Stimulated activated CD8-positive, alpha-beta memory T cell treated with anti-CD3 and anti-CD28 coated beads, Interleukin-4, amount 100 ng/mL, for 1 hour (primary cell): Measurements from ENCODE around the gene SYT11.
"Not testable (repeated sequence)": the region's sequence is repeated elsewhere in the genome, so short reads cannot be mapped to it uniquely, and the experiment has no call there.

Experiments
- DNase-seq, 2 donors: peaks; one replicate each; pipeline ENCODE4 v3.0.0-alpha.2; 2020; ENCODE audit warnings: low read depth in 2 of 2, low spot score in 1 of 2

SYT11 gene

DNA sequence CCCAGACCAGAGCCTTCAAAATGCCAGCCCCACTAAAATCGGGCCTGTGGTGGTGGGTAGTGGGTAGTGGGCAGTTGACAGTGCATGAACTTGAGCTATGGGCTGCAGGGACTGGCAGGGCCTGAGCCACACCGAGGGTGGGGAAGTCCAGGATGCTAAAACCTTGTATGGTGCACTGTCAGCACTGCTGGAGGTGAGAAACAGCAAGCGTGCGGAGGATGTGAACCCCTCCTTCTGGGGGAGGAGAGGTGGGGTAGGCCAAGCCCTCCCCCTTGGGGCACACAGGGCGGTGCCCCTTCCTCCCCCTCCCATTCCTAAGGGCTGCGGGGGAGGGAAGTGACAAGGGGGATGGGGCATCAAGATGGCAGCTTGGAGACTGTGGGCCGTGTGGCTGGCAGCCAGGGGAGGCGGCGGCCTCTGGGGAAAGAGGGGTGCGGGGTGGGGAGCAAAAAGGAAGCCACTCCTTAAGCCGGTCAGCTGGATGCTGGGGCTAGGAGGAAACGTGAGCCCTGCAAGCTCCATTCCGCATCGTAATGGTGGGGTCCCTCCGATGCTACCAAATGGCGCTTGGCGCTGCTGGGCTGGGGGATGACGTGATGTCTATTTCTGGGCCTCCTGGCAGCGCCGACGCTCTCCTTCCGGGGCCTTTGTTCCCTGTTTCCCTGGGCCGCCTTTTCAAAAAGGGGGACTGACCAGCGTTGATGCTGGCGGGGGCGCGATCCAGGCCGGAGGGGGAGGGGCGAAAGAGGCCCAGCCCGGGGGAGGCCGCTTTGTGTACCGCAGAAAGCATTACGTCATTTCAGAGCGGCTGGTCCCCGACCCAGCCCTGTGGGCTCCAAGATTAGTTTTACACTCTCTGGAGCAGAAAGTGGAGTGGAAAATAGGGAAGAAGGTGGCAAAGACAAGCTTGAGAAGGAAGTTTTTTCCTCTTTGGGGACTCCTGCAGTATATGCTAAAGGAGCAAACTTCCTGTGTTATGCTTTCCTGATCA, 809 bp downstream of the SYT11 start:
- peak; percentile 6 to 21 for DNase-seq

DNA sequence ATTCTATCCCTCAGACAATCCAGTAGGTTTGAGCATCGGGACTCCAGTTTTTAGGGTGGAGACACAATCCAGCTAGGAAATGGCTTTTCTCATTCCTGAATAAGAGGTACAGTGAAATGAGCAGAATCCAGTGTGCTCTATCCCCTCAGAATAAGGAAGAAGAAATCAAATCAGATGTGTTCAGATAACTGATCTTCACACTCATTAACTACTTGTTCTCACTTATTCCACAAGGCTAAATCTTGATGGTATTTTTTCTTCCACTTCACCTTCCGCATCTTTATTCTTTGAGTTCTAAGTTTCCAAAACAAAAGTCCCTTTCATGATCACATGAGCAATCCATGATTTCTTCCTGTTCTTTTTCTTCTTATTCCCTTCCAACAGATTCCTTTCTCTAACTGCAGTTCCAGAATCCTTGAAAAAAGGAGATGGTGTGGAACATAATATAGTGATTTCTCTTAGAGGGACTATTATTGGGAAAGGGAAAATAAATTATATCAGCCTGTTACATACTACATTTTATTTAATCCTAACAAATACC, 1.7 kb downstream of the SYT11 start:
- no peak for DNase-seq

DNA sequence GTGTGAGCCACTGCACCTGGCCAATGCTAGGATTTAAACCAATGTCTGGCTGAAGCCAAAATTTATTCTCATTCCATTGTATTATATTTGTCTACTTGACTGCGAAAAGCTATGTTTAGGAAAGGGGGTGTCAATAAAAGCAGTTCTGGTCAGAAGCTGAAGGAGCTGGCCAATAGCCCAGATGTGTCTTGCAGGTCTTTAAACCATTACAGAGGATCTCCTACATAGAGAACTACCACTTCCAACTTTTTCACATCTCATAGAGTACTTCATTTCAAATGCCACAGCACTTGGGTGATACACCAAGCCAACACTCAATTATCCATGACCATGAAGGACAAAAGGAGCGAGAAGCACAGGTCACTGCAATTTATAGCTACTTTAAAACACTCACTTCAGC, 2.5 kb downstream of the SYT11 start:
- no peak for DNase-seq

DNA sequence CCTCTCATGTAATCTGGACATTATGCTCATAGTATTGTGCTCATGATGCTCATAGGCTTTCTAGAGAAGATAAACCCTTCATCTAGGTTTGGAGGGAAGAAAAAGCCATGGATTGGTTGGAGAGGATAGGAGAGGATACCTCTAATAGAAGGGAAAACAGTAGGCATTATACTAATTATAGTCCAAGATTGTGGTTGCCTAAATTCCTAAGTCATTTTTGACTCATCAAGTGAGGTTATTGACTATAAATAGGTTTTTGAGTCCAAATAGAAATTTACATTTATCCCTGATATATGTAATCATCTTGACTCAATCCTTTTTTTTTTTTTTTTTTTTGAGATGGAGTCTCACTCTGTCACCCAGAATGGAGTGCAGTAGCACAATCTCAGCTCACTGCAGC, 5.0 kb downstream of the SYT11 start:
- DNase-seq: no peak

DNA sequence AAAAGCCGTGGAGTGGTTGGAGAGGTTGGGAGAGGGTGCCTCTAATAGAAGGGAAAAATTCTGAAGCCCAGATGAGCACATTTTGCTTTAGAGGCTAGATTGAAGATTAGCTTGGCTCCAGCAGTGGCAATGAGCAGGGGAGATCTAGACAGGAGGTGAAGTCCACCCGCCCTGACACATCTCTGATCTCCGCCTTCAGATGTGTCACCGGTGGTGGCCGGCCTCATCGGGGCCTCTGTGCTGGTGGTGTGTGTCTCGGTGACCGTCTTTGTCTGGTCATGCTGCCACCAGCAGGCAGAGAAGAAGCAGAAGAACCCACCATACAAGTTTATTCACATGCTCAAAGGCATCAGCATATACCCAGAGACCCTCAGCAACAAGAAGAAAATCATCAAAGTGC, 8.4 kb downstream of the SYT11 start:
- no peak for DNase-seq

DNA sequence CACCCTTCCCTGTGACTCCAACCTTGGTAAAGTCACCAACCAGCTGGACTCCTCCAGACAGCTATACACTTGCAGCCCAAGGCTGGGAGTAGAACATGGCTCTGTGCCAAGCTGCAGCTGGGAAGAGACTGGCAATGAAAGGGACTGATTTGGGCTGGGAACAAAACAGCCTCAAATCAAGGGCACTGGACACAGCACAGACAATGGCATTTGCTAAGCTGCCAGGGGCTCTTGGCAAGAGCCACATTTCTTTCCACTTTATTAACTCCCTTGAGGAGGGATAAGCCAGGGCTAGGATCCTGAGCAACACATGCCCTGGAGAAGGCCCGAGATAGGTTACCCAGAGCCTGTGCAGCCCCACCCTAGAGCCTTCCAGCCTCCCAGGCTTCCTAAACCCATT, 12.0 kb downstream of the SYT11 start:
- DNase-seq: no peak

DNA sequence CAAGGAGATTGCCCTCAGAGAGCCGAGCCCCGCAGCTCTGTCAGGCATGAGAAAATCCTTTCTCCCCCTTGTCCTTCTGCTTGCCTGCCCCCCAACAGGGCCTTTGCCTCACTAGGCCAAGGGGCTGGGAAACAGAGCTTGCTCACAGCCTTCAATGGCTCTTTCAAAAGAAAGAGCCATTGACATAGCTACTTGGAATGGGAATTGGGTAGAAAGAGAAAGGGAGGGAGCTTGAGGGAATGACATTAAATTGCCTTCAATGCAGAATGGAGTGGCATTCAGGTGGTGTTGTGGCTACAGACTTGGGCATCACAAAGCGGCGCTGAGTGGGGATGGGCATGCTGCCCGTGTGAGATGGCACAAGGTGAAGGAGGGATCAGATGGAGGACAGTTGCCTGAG, 13.2 kb downstream of the SYT11 start:
- DNase-seq: no peak

DNA sequence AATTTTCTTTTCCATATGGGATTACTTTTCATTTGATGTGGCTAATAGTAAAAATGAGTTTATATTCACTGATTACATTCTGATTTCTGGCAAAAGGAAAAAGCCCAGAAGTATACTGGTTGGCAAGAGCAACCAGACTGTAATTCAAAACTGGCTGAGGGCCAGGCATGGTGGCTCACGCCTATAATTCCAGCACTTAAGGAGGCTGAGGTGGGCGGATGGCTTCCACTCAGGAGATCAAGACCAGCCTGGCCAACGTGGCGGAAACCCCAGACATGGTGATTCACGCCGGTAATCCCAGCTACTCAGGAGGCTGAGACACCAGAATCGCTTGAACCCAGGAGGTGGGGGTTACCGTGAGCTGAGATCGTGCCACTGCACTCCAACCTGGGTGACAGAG, 14.5 kb downstream of the SYT11 start:
- DNase-seq: no peak

DNA sequence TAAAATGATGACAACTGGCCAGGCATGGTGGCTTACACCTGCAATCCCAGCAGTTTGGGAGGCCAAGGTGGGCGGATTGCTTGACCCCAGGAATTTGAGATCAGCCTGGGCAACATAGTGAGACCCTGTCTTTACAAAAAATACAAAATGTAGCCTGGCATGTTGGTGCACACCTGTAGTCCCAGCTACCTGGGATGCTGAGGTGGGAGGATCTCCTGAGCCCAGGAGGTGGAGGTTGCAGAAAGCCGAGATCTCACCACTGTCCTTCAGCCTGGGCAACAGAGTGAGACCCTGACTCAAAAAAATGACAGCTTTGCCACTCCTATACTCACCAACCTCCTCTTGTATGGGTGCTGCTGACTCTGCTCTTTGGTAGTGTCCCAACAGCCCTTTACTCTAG, 18.6 kb downstream of the SYT11 start:
- DNase-seq: no peak

DNA sequence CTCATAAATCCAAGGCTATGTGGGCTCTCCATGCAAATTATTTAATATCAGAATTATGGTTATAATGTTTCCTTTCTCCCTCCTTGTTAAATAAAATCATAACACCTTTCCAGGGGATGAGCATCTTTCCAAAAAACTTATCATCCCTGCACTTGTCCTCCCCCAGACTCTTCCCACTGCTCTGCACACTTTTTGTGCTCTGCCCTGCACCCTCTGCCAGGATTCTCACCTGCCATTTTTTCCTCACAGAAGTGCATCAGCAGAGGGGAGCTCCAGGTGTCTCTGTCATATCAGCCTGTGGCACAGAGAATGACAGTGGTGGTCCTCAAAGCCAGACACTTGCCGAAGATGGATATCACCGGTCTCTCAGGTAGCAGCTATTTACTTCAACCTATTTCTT, 20.9 kb downstream of the SYT11 start:
- DNase-seq: no peak

DNA sequence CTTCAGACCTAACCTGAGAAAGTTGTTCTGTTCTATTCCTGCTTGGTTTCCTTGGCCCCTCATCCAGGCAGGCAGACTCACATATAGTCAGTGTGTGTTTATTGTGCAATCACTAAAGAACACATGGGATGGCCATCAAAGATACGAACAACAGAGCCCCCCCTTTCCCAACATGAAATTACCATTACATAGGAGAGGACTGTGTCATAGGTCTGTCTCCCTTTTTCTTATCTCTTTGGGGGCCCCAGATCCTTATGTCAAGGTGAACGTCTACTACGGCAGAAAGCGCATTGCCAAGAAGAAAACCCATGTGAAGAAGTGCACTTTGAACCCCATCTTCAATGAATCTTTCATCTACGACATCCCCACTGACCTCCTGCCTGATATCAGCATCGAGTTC, 21.6 kb downstream of the SYT11 start:
- DNase-seq: no peak

DNA sequence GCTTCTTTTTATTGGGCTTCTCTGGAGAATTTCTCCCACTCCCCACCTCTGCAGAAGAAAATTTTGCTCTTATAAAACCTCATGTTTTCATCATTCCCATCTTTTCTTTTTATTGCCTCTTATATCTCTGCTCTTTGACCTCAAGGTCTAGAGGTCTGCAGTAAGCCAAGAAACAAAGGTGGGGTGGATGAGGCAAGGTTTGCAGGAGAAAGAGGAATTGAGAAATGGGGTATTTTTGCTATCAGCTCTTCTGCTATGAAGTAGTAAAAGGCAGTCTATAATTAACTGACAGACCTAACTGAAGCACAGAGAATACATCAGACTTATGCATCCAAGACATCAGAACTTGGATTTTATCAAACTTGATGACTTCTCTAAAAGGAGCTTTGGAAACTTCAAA, 22.9 kb downstream of the SYT11 start:
- no peak for DNase-seq

DNA sequence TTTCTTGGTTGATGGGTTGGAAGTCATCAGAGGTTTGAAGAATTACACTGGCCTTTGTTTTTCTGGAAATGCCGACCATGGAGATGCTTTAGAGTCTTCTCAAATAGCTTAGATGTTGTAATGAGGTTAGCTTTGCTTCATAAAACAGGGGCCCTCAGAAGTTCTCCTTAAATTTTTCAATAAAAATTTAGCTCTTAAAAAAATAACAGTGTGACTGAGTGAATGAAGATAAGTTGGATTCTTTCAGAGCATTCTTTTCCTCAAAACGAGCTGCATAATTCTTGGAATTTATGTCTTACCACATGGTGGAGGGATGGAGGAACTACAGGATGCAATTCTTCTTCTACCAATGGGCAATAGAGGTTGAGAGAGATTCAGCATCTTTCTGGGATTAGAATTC, 23.4 kb downstream of the SYT11 start:
- no peak for DNase-seq

DNA sequence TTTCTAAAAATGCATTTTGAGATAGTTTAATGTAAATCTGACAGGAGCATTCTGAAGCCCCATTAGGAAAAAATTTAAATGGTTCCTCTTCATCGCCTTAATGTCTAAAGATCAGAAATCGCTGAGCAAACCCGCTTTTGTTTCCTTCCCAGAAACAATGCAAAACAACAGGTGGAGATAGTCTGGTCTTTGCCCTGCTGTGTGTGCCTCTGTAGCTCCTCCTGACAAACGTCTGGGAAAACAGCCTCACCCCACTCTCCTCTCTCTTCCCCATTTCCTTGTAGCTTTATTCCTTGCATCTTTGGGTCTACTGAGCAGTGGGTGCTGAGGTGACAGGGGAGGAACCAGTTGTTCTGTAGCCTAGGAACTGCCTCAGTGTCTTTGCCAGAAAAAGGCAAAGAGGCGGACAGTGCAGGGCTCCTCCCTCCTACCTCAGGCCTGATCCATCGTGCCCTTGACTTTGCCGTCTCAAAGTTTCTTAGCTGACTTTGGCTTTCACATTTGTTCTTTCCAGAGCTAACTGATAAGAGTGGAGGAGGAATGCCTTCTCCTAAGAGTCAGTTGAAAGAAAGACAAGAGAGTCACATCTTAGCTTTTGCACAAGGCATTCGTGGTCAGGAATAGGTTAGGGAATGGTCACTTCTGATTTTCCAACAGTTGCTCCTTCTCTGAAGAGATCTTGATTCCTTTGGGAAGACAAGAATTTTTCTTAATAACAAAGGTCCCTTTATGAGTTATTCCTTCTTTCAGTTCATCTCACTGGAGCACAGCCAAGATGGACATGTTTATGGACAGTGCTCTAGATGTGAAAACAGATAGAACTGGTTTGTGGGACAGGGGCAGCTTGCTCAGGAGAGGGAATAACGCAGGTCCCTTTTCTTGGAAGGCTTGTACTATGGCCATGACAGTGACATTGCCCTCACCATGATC, 24.9 kb downstream of the SYT11 start:
- no peak for DNase-seq

DNA sequence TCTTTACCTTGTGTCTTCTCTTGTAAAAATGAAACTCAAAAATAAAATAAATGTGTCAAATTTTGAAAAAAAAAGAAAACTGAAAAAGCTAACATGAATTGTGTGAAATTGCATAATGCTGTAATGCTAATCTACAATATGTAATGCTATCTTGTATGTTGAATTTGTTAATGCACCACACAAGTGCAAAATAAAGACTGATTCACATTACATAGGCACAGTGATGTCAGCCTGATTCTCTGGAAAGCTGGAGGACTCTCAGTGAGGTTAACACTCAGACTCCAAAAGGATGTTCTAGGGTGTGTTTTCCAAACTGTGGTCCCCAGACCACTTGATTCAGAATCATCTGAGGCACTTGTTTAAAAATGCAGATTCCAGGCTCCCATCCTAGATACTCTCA, 25.6 kb downstream of the SYT11 start:
- DNase-seq: no peak

DNA sequence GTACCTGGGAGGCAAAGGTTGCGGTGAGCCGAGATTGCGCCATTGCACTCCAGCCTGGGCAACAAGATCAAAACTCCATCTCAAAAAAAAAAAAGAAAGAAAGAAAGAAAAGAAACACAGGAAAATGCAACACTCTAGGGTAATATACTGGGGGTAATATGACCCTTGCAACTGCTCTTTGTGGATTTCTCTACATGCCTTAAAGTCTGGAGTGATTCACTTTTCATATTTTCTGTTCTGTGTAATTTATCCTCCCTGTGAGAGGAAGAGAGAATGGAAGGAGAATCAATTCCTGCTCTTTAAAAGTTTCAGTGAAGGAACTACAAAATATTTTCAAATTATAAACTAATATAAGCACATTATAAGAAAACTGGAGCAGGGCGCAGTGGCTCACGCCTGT, 29.1 kb downstream of the SYT11 start:
- DNase-seq: no peak

DNA sequence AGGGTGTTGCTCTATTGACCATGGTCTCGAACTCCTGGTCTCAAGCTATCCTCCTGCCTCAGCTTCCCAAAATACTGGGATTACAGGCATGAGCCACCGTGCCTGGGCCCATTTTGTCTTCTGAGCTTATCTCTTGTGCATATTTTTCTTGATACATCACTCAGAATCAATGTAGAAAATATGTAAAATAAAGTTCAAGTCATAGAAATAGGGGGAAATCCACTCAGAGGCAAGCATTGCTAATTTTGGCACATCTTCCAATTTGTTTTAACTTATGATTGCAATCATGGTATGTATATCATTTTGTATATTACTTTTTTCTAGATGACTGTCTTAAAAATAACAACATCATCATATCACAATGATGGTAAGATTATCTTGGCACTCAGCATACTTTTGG, 30.2 kb downstream of the SYT11 start:
- no peak for DNase-seq

DNA sequence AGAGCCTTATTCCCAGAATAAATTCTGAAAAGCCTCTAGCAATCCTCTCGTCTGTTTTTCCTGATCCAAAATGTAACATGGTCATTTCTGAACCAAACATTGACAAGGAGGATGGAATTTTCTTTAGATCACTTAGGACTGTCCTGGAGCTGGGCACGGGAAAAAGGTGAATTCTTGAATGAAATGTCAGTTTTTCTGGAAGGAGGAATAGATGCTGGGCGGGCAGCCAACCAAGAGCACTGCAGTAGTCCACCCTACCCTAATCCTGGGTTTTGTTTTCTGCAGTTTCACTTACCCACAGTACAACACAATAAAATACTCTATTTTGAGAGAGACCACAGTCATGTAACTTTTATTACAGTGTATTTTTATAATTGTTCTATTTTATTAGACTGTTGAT, 30.9 kb downstream of the SYT11 start:
- DNase-seq: no peak

DNA sequence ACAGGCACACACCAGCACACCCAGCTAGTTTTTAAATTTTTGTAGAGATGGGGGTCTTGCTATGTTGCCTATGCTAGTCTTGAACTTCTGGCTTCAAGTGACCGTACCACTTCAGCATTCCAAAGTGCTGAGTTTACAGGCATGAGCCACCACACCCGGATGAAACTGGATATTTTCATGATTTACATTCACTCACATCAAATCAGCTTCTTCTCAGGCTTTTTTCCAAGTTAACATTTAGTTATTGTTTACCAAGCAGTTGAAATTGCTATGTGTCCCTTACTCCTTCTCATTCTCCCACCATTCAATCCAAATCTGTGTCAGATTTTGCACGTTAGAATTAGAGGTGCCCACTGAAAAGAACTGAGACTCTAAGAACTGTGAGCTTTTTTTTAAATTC, 33.4 kb downstream of the SYT11 start:
- no peak for DNase-seq

DNA sequence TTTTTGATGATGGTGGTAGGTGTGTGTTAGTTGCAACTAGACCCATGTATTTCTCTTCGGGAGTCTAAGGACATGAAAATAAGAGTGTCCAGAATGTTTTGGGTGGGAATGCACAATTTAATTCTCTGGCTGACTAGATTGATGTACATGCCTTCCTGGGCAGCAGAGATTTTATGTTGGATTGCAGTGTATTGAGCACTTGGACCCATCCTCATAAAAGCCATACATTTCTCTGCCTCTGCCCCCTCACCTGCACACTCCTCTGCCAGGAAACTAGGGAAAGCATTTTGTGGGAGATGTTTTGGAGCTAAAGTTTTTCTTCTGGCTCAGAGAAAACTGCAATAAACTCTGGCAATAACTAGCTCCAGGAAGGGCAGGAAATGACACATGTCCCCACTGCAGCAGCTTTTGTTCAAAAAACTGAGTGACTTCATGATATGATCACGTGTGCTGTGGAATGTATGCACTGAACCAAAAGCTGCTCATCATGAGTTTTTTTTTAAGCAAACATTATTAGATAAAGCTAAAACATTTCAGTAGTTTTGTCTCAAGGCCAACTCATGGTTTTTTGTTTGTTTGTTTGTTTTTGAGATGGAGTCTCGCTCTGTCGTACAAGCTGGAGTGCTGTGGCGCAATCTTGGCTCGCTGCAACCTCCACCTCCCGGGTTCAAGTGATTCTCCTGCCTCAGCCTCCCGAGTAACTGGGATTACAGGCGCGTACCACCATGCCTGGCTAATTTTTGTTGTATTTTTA, 34.2 kb downstream of the SYT11 start:
- no peak for DNase-seq

DNA sequence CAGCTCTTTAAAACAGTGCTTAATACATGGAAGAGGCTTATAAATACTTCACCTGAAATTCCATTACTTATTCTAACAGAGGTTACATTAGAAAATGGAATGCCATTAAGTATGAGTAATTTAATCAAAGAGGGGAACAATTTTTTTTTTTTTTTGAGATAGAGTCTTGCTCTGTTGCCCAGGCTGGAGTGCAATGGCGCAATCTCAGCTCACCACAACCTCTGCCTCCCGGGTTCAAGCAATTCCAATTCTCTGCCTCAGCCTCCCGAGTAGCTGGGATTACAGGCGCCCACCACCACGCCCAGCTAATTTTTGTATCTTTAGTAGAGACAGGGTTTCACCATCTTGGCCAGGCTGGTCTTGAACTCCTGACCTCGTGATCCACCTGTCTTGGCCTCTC, 36.2 kb downstream of the SYT11 start:
- DNase-seq: not testable (repeated sequence)
